GM19452 (cell line): Measurements from ENCODE around the gene GIPC3.

Source experiments
- ATAC-seq: cut with Tn5 transposase; IDR thresholded peaks from one replicate; pipeline ENCODE4 v1.9.1; 2021; ENCODE audit not compliant: unreplicated experiment

Gene GIPC3

GRCh38 chr19:3604227-3604986 lies 19.1 kb downstream of the GIPC3 start:
- no peak for ATAC-seq

DNA sequence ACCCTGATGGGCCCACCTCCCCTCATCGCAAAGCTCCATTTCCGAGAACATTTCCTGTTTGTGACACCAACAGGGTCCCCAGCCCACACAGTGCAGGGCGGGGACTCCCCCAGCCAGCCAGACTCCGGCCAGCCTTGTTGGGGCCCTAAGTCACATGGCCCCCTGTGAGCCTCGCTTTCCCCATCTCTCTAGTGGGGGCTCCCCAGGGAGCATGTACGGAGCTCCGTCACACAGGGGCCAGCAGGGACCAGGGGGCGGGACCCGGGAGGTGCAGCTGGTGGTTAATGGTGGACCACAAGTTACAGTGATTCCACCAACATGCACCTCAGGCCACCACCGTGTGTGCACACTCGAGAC lies 19.7 kb downstream of the GIPC3 start:
- ATAC-seq = no peak

GRCh38 chr19:3605361-3605760 lies 20.1 kb downstream of the GIPC3 start:
- no peak for ATAC-seq

- no peak for ATAC-seq
Measured at GRCh38 chr19:3605770-3606169, 20.5 kb downstream of the GIPC3 start.

- no peak for ATAC-seq
Measured at GRCh38 chr19:3606174-3606689, 21.0 kb downstream of the GIPC3 start.

DNA sequence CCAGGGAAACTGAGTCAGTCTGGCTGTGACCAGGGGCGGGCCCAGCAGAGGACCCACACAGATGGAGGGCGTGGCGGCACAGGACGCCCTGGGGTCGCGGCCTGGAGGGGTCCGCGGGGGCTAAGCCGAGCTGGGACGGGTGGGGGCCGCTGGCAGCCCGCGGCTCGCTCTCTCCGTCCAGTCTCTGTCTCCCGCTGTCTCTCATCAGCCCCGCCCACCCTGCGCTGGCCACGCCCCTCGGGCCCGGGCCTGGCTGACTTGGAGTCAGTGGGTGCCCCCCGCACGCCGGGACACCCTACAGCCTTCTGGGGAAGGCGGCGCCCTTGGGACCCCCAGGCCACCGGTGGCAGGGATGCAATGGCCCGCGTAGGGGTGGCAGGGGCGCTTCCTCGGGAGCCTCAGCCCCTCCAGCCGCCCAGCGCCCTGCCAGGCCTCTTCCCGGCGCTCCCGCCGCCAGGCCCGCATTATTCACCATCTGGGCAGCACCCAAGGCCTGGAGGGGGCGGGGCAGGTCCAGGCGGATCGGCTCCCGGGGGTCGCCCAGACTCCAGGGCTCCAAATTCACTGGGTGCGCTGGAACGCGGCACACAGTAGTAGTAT lies 21.5 kb downstream of the GIPC3 start, which contains the start of gene TBXA2R:
TSS of gene TBXA2R (minus strand) at position 186 of the 600 bp plus-strand sequence. CDS start 6,241 bp downstream, outside the sequence.
- ATAC-seq = no peak

DNA sequence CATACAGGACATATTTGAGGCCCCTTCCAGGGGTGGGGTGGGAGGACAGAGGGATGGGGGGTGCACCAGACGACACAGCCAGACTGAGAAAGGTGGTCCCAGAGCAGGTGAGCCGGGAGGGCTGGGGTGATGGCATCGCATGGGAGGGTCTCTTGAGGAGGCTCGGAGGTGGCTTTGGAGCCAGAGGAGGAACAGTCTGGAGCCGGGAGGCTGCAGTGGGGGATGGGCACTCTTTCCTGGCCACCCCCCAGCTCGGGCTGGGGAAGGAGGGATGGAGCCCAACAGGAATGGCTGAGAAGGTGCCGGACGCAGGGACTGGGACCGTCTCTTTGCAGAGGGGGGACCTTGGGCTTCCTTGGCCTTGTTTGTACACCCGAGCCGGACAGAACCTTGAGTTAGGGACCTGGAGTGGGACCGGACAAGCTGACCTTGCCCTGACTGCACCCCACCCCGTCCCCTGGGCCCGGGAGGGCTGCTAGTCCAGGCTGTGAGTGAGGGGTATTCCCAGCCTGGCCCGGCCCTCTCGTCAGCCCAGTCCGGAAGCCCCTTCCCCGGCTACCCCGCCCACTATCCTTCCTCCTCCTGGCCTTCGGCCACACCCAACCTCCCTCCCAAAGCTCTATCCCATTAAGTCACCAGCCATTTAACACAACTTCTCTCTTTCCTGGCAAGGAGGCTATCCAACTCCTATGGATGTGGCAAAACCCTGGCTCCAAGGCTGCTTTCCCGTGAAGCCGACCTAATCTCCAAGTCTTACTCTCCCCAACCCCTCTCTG lies 22.2 kb downstream of the GIPC3 start:
- ATAC-seq = no peak

- ATAC-seq = no peak
Measured at GRCh38 chr19:3608079-3608641, 22.9 kb downstream of the GIPC3 start.

GRCh38 chr19:3608750-3609322 lies 23.6 kb downstream of the GIPC3 start:
- no peak for ATAC-seq

- ATAC-seq = no peak
Measured at GRCh38 chr19:3609779-3610719, 24.8 kb downstream of the GIPC3 start.

DNA sequence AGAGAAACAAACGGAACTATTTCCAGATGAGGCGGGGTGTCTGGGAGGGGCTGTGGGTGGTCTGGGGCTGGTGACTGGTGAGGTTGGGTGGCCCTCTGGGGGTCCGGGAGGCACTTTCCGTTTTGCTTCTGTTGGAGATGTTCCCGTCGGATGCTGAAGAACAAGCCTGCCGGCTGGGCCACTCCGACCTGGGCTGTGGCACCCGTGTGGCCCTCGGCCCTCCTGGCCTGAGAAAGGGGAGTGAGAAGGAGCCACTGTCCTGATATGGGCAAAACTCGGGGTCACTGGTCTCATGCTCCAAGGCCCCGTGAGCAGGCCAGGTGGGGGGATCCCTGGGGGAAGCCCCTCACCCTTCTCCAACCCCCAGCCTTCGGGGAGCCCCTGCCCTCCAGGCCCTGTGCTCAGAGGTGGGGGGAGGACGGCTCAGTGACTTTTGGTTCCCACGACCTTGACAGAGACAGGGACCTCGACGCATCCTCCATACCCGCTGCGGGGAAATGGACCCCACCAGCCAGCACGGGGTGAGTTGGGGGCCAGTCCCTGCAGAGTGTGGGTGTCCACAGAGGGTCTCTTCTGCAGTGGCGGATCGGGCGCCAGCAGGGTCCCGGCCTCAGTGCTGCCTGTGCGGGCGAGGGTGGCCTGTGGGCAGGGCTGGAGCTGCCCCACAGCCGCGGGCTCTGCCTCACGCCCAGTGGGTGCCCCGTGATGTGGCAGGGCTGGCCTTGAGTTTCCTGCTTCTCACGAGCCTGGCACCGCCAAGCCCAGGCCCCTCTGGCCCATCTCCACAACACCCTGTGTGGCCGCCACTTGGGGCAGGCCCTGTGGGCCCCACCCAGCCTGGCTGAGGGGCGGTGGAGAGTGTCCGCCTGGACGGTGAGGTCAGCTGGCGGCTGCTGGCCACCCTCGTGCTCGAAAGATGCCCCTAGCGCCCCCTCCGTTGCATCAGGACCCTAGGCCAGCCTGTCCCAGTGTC lies 25.8 kb downstream of the GIPC3 start:
- ATAC-seq = no peak

GRCh38 chr19:3611841-3612240 lies 26.6 kb downstream of the GIPC3 start:
- ATAC-seq = no peak

GRCh38 chr19:3612330-3612729 lies 27.1 kb downstream of the GIPC3 start:
- ATAC-seq = no peak

DNA sequence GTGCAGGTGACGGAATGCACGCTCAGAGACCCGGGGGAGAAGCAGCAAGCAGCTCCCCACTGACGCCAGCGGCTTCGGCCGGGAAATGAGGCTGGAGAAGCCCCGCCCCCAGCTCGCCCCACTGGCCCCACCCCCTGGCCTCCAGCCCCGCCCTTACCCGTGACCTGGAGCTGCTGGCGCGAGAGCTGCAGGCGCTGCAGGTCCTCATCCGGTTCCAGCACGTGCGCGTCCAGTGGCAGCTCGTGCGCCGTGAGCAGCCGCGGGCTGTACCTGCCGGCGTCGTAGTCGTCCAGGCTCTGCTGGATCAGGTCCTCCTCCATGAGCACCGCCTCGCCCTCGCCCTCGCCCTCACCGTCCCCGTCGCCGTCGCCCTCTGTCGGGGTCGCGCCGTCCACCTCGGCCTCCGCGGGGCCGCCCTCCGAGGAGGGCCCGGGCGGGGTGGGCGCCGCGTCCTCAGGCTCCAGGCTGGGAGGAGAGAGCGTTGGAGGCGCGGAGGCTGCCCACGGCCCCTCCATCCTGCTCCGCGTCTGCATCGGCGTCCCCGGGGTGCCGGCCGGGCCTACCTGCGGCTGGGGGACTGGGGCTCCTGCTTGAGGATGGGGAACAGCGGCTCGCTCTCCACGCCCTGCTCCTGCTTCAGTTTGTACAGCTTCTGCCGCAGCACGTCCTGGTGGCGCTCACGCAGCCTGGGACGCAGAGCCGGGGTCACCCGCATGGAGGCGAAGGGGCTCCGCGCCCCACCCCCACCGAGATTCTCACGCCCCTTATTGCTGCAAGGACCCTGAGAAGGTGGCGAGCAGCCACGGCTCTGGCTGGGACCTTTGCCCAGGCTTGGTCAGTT lies 27.8 kb downstream of the GIPC3 start:
- no peak for ATAC-seq

GRCh38 chr19:3613818-3614661 lies 28.8 kb downstream of the GIPC3 start:
- ATAC-seq = no peak

GRCh38 chr19:3614858-3615505 lies 29.7 kb downstream of the GIPC3 start:
- no peak for ATAC-seq
